Measurements from ENCODE around the gene CNEP1R1. TPM values are rescaled to one million over a fixed set of nuclear protein-coding genes. Genes with fewer than 3 reads are reported as not detected.
"Not testable (repeated sequence)": the region's sequence is repeated elsewhere in the genome, so short reads cannot be mapped to it uniquely, and the experiment has no call there.

CNEP1R1 gene
- polyA plus RNA-seq, 3 donors from 2014 or later: 15.7 to 23.7 (median 19.4) TPM

DNA sequence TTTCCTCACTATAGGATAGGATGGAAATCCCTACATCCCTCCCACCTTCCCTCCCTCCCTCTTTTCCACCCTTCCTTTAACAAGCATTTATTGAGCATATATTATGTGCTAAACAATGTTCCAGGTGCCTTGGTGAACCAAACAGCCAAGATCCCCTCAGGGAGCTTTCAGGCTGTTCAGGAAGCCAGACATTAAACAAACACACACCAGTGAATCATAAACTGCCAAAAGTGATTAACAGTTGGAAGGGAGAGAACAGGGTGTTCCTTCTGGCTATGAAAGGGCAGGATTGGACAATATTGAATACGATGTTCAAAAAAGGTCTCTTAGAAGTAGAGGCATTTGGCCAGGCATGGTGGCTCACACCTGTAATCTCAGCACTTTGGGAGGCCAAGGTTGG lies 22.8 kb upstream of the CNEP1R1 start:
- DNase-seq: no peak
- no peak overlapping the region for H3K4me3 Mint-ChIP-seq
- H3K27me3 Mint-ChIP-seq (ENCODE audit: low read depth in 3 of 3): peaks cover 2 to 15% (median 3%) of the 10 kb centered on the region in 3 donors
- H3K4me1 Mint-ChIP-seq: no peaks in the 10 kb centered on the region
- H3K27ac Mint-ChIP-seq: no peak overlapping the region
- H3K36me3 Mint-ChIP-seq: no peaks in the 10 kb centered on the region
- H3K9me3 Mint-ChIP-seq: peaks cover 0 to 1% (median 0%) of the 10 kb centered on the region in 6 donors

- no peak overlapping the region for H3K4me3 Mint-ChIP-seq
- H3K9me3 Mint-ChIP-seq: peaks cover 0 to 3% (median 0%) of the 10 kb centered on the region in 6 donors
- no peak overlapping the region for H3K27ac Mint-ChIP-seq
- no peaks in the 10 kb centered on the region for H3K4me1 Mint-ChIP-seq
- H3K36me3 Mint-ChIP-seq: no peaks in the 10 kb centered on the region
- no peak for DNase-seq
- H3K27me3 Mint-ChIP-seq (ENCODE audit: low read depth in 3 of 3): peaks cover 2 to 17% (median 3%) of the 10 kb centered on the region in 3 donors
These were observed 20.8 kb upstream of the CNEP1R1 start for GRCh38 chr16:50004239-50004638.

- Mint-ChIP-seq H3K4me1 (no peaks in the 10 kb centered on the region), H3K4me3 (no peak overlapping the region), H3K27me3 (ENCODE audit: low read depth in 3 of 3) (peaks cover 0 to 15% (median 3%) of the 10 kb centered on the region in 3 donors), H3K9me3 (peaks cover 0 to 1% (median 0%) of the 10 kb centered on the region in 6 donors), H3K36me3 (no peaks in the 10 kb centered on the region), H3K27ac (no peak overlapping the region)
- no peak for DNase-seq
These were observed 18.1 kb upstream of the CNEP1R1 start for GRCh38 chr16:50006964-50007363.

- Mint-ChIP-seq H3K27ac (no peak overlapping the region), H3K27me3 (ENCODE audit: low read depth in 3 of 3) (peaks cover 1 to 12% (median 3%) of the 10 kb centered on the region in 3 donors)
These were observed 17.3 kb upstream of the CNEP1R1 start for GRCh38 chr16:50007744-50008143.

DNA sequence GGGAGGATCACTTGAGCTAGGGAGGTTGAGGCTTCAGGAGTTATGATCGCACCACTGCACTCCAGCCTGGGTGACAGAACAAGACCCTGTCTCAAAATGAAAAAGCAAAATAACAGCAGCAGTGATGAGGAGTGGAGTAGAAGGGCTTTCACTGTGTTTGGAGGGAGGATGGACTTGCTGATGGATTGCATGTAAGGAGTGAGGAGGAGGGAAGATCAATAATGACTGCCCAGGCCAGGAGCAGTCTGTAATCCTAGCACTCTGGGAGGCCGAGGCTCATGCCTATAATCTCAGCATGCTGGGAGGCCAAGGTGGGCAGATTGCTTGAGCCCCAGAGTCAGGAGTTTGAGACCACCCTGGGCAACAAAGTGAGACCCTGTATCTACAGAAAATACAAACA lies 14.8 kb upstream of the CNEP1R1 start:
- no peaks in the 10 kb centered on the region for H3K36me3 Mint-ChIP-seq
- H3K4me3 Mint-ChIP-seq: no peak overlapping the region
- no peak for DNase-seq
- peaks cover 0 to 1% (median 0%) of the 10 kb centered on the region in 6 donors for H3K9me3 Mint-ChIP-seq
- H3K27ac Mint-ChIP-seq: no peak overlapping the region
- H3K4me1 Mint-ChIP-seq: no peaks in the 10 kb centered on the region
- peaks cover 0 to 9% (median 1%) of the 10 kb centered on the region in 3 donors for H3K27me3 Mint-ChIP-seq (ENCODE audit: low read depth in 3 of 3)

More at GRCh38 chr16:50007744-50008143, 17.3 kb upstream of the CNEP1R1 start:
- Mint-ChIP-seq H3K4me1 (no peaks in the 10 kb centered on the region), H3K36me3 (no peaks in the 10 kb centered on the region), H3K4me3 (no peak overlapping the region), H3K9me3 (peaks cover 0 to 1% (median 0%) of the 10 kb centered on the region in 6 donors)
- no peak for DNase-seq

GRCh38 chr16:50011707-50012106 lies 13.3 kb upstream of the CNEP1R1 start:
- Mint-ChIP-seq H3K9me3 (peaks cover 0 to 1% (median 0%) of the 10 kb centered on the region in 6 donors), H3K4me3 (no peak overlapping the region)

GRCh38 chr16:50012182-50012581 lies 12.8 kb upstream of the CNEP1R1 start:
- DNase-seq: no peak
- peaks cover 0 to 6% (median 1%) of the 10 kb centered on the region in 3 donors for H3K27me3 Mint-ChIP-seq (ENCODE audit: low read depth in 3 of 3)
- H3K4me1 Mint-ChIP-seq: no peaks in the 10 kb centered on the region
- H3K36me3 Mint-ChIP-seq: no peaks in the 10 kb centered on the region
- H3K27ac Mint-ChIP-seq: no peak overlapping the region
- no peak overlapping the region for H3K4me3 Mint-ChIP-seq
- H3K9me3 Mint-ChIP-seq: peaks cover 0 to 1% (median 0%) of the 10 kb centered on the region in 6 donors

More at GRCh38 chr16:50011707-50012106, 13.3 kb upstream of the CNEP1R1 start:
- Mint-ChIP-seq H3K27me3 (ENCODE audit: low read depth in 3 of 3) (peaks cover 0 to 6% (median 1%) of the 10 kb centered on the region in 3 donors), H3K4me1 (no peaks in the 10 kb centered on the region), H3K27ac (no peak overlapping the region), H3K36me3 (no peaks in the 10 kb centered on the region)
- no peak for DNase-seq

- not testable (repeated sequence) for H3K9me3 Mint-ChIP-seq; H3K36me3 Mint-ChIP-seq; H3K27me3 Mint-ChIP-seq (ENCODE audit: low read depth in 3 of 3); H3K4me1 Mint-ChIP-seq; H3K27ac Mint-ChIP-seq; H3K4me3 Mint-ChIP-seq; DNase-seq
These were observed 10.8 kb upstream of the CNEP1R1 start for GRCh38 chr16:50014211-50014610.

DNA sequence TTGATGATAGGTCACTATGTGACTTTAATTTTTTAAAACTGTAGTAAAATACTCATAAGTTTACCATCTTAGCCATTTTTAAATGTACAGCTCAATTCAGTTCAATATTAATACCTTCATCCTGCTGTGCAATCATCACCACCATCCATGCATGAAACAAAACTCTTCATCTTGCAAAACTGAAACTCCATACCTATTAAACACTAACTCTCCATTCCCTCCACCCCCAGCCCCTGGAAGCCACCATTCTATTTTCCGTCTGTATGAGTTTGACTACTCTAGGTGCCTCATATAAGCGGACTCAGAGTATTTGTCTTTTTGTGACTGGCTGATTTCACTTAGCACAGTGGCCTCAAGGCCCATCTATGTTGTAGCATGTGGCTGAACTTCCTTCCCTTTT lies 9.4 kb upstream of the CNEP1R1 start:
- no peak for DNase-seq
- Mint-ChIP-seq H3K27me3 (ENCODE audit: low read depth in 3 of 3) (peaks cover 1 to 3% (median 3%) of the 10 kb centered on the region in 3 donors), H3K36me3 (no peaks in the 10 kb centered on the region), H3K9me3 (no peaks in the 10 kb centered on the region), H3K27ac (no peak overlapping the region), H3K4me1 (no peaks in the 10 kb centered on the region), H3K4me3 (no peak overlapping the region)

DNA sequence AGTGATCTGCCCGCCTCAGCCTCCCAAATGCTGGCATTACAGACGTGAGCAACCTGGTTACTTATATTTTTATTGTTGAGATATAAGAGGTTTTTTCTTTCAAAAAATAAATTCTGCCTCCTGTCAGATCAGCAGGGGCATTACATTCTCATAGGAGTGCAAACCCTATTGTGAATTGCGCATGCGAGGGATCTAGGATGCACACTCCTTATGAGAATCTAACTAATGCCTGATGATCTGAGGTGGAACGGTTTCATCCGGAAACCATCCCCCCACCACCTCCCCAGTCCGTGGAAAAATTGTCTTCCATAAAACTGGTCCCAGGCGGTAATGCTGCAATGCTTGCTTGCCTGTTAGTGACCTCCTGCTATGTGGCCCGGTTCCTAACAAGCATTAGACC lies 7.5 kb upstream of the CNEP1R1 start:
- DNase-seq: no peak
- no peak overlapping the region for H3K4me3 Mint-ChIP-seq
- H3K27ac Mint-ChIP-seq: no peak overlapping the region
- H3K27me3 Mint-ChIP-seq (ENCODE audit: low read depth in 3 of 3): peaks cover under 1 to 3% (median 3%) of the 10 kb centered on the region in 3 donors
- H3K9me3 Mint-ChIP-seq: no peaks in the 10 kb centered on the region
- H3K36me3 Mint-ChIP-seq: no peaks in the 10 kb centered on the region
- H3K4me1 Mint-ChIP-seq: no peaks in the 10 kb centered on the region

DNA sequence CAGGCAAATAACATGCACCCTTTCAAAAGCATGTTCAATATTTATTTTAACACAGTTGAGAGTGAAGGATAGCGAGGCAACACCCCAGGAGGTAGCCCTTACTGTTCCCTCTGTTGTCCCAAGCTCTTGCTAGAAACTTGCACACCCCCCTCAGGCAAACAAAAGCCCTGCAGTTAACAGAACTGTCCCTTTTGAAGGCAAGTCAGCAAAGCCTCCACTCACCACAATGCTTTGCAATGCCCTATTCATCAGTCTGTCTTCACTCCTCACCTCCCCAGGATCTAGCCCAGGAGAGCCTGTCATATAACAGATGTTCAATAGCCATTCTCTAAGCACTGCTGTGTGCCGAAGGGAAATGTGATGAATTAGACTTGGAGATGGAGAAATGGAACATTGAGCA lies 3.5 kb upstream of the CNEP1R1 start:
- Mint-ChIP-seq H3K9me3 (no peaks in the 10 kb centered on the region), H3K36me3 (no peaks in the 10 kb centered on the region), H3K4me3 (no peak overlapping the region), H3K4me1 (peaks cover 16 to 21% of the 10 kb centered on the region in 2 donors), H3K27me3 (ENCODE audit: low read depth in 3 of 3) (peaks cover 5 to 11% (median 6%) of the 10 kb centered on the region in 3 donors), H3K27ac (no peak overlapping the region)
- DNase-seq: no peak

DNA sequence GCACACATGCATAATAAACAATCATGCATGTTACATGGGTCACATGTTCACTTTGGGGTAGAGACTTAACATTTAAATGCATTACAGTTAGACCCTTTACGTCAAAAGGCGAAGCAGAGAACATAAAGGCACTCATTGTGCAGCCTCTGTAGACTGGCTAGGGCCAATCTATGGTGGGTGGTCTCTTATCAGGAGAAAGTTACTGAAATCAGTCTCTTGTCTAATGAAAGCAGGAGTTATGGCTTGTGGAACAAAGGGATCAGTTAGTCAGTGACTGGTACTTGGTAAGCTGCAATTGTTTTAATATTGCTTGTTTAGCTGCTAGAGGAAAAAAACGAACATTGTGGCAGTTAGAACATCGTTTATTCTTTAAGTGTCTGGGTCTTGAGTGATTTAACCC lies 1.4 kb upstream of the CNEP1R1 start:
- Mint-ChIP-seq H3K27ac (no peak overlapping the region), H3K4me3 (no peak overlapping the region), H3K9me3 (no peaks in the 10 kb centered on the region), H3K36me3 (no peaks in the 10 kb centered on the region), H3K27me3 (ENCODE audit: low read depth in 3 of 3) (peaks cover 5 to 11% (median 6%) of the 10 kb centered on the region in 3 donors), H3K4me1 (peaks cover 21 to 32% of the 10 kb centered on the region in 2 donors)
- no peak for DNase-seq

DNA sequence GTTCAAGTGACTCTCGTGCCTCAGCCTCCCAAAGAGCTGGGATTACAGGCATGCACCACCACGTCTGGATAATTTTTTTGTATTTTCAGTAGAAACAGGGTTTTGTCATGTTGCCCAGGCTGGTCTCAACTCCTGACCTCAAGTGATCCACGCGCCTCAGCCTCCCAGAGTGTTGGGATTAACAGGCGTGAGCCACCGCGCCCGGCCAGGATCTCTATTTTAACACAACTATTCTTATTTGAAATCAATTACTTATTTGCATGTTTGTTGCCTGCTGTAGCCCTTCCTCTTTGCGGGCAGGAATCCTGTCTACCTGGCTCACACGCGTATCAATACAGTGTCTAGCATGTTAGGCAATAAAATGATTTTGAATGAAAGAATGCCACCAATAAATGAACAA lies 818 bp upstream of the CNEP1R1 start:
- Mint-ChIP-seq H3K27me3 (ENCODE audit: low read depth in 3 of 3) (peaks cover 5 to 9% (median 6%) of the 10 kb centered on the region in 3 donors), H3K36me3 (no peaks in the 10 kb centered on the region), H3K9me3 (no peaks in the 10 kb centered on the region), H3K27ac (peak overlapping the region; percentile 53 to 94 (median 90)), H3K4me3 (peak overlapping the region in 2 of 5 donors; percentile 92 to 98), H3K4me1 (peaks cover 21 to 36% of the 10 kb centered on the region in 2 donors)
- no peak for DNase-seq

GRCh38 chr16:50025537-50025931 lies 509 bp downstream of the CNEP1R1 start:
- H3K4me3 Mint-ChIP-seq: peak overlapping the region; percentile 91 to 98 (median 96)
- peak overlapping the region; percentile 63 to 91 (median 86) for H3K27ac Mint-ChIP-seq
- peaks cover 0 to 8% (median 0%) of the 10 kb centered on the region in 3 donors for H3K36me3 Mint-ChIP-seq
- H3K4me1 Mint-ChIP-seq: peaks cover 24 to 49% of the 10 kb centered on the region in 2 donors
- H3K9me3 Mint-ChIP-seq: no peaks in the 10 kb centered on the region
- DNase-seq: no peak
- H3K27me3 Mint-ChIP-seq (ENCODE audit: low read depth in 3 of 3): peaks cover 5 to 9% (median 6%) of the 10 kb centered on the region in 3 donors

- Mint-ChIP-seq H3K4me3 (no peak overlapping the region), H3K27ac (no peak overlapping the region), H3K4me1 (peaks cover 24 to 61% of the 10 kb centered on the region in 2 donors), H3K36me3 (peaks cover 0 to 16% (median 0%) of the 10 kb centered on the region in 3 donors), H3K9me3 (no peaks in the 10 kb centered on the region), H3K27me3 (ENCODE audit: low read depth in 3 of 3) (peaks cover 5 to 9% (median 6%) of the 10 kb centered on the region in 3 donors)
- no peak for DNase-seq
These were observed 2.8 kb downstream of the CNEP1R1 start for GRCh38 chr16:50027829-50028228.
